ENCODE results near the gene PITPNM3. TPM values are rescaled to one million over a fixed set of nuclear protein-coding genes. Genes with fewer than 3 reads are reported as not detected.

Gene PITPNM3
- total and polyA plus RNA-seq, 2 of the 13 experiments (the other 11 are each of a cell fraction or from before 2014, with no cell fraction given): 0.13 to 0.29 TPM

DNA sequence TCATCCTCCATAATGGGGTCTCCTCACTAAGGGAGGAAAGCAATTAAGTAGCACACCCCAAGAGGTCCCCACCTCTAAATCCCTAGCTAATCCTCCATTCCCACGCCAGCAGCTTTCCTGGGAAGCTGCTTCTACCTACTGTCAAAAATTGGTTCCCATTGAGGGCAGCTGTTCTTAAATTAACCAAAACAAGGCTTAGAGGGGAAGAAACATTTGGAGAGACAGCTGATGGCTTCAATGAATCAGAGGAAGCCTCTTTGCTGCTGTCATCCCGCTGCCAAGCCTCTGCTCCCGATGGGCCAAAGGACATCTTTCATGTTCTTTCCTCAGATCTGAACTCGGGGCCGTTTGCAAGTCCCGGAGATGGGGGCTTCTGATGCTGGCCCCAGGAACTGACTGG, 148.1 kb downstream of the PITPNM3 start:
- Histone ChIP-seq H3K9ac (ENCODE audit: insufficient read depth, low read depth, low read length) (no peak overlapping the region), H3K27ac (ENCODE audit: extremely low read length, insufficient read depth, low read length) (no peak overlapping the region), H3K4me2 (ENCODE audit: low read depth, low read length) (no peak overlapping the region), H3K79me2 (ENCODE audit: insufficient read depth, low read length) (no peaks in the 10 kb centered on the region), H3K27me3 (ENCODE audit: control insufficient read depth in 1 of 2, insufficient read depth in 2 of 2, low read length in 2 of 2) (peaks cover 0 to 7% of the 10 kb centered on the region in 2 experiments; a peak in 2 of 5 replicates), H3K9me3 (ENCODE audit: low read length) (no peaks in the 10 kb centered on the region), H3K36me3 (replicated peaks in 1 of 2; ENCODE audit: control insufficient read depth in 1 of 2, insufficient read depth in 2 of 2, low read length in 2 of 2) (no peaks in the 10 kb centered on the region), H3K4me1 (ENCODE audit: insufficient read depth, low read length) (no peaks in the 10 kb centered on the region), H2AFZ (ENCODE audit: low read length) (no peak overlapping the region), H4K20me1 (ENCODE audit: insufficient read depth, low read length) (no peaks in the 10 kb centered on the region), H3K4me3 (replicated peaks in 1 of 3; ENCODE audit: insufficient read depth in 1 of 3, low read depth in 2 of 3, low read length in 3 of 3) (no peak overlapping the region)
- in situ Hi-C loops (cut with HindIII; ENCODE audit: extremely low pct_ligation_motif_present, low pct_unique_long_range_greater_than_20kb): loop anchor here (25.0 kb wide), 1 partner anchor 696 kb away; no protein-coding TSS in a partner anchor
- ChIA-PET CTCF (ENCODE audit: low intra/inter-chr PET ratio, low total read pairs) (no interaction called here), POLR2A (no interaction called here)
- BruUV-seq (replicated peaks): no TSS peak
- WGBS (ENCODE audit: low lambda C conversion rate): 3% methylated on average over 6 of the region's 6 CpGs
- intact Hi-C loops (cut with micrococcal nuclease; ENCODE audit: unreplicated experiment): no loop called here
- DNase-seq (ENCODE audit: low spot score) (no peak), FAIRE-seq (no peak), ATAC-seq (no peak)
- TF ChIP-seq NR1H2 (CRISPR knock-in tag; IDR thresholded peaks at IDR 0.05; ENCODE audit: borderline replicate concordance, low read depth) (no peak), ZBTB10 (CRISPR knock-in tag; IDR thresholded peaks at IDR 0.05; ENCODE audit: borderline replicate concordance) (no peak), ZNF367 (CRISPR knock-in tag; IDR thresholded peaks at IDR 0.05; ENCODE audit: borderline replicate concordance) (no peak), ZNF292 (CRISPR knock-in tag; IDR thresholded peaks at IDR 0.05; ENCODE audit: borderline replicate concordance, low read depth) (no peak), GPN1 (CRISPR knock-in tag; IDR thresholded peaks at IDR 0.05; ENCODE audit: borderline replicate concordance) (no peak), HNF4A (CRISPR knock-in tag; IDR thresholded peaks at IDR 0.05) (no peak), ZNF12 (CRISPR knock-in tag; IDR thresholded peaks at IDR 0.05) (no peak), ZNF761 (CRISPR knock-in tag; conservative IDR thresholded peaks at IDR 0.05) (no peak), ZNF839 (CRISPR knock-in tag; IDR thresholded peaks at IDR 0.05; ENCODE audit: borderline replicate concordance) (no peak), SRSF4 (IDR thresholded peaks at IDR 0.05; ENCODE audit: low read depth, low read length, poor library complexity, severe bottlenecking) (no peak), ZNF7 (CRISPR knock-in tag; IDR thresholded peaks at IDR 0.05) (no peak), ZNF644 (CRISPR knock-in tag; IDR thresholded peaks at IDR 0.05; ENCODE audit: low read depth) (no peak), NRL (CRISPR knock-in tag; IDR thresholded peaks at IDR 0.05; ENCODE audit: borderline replicate concordance) (no peak), PTBP1 (IDR thresholded peaks at IDR 0.05; ENCODE audit: low read depth, low read length, poor library complexity, severe bottlenecking) (no peak)
- TF ChIP-seq, protein P1, sequence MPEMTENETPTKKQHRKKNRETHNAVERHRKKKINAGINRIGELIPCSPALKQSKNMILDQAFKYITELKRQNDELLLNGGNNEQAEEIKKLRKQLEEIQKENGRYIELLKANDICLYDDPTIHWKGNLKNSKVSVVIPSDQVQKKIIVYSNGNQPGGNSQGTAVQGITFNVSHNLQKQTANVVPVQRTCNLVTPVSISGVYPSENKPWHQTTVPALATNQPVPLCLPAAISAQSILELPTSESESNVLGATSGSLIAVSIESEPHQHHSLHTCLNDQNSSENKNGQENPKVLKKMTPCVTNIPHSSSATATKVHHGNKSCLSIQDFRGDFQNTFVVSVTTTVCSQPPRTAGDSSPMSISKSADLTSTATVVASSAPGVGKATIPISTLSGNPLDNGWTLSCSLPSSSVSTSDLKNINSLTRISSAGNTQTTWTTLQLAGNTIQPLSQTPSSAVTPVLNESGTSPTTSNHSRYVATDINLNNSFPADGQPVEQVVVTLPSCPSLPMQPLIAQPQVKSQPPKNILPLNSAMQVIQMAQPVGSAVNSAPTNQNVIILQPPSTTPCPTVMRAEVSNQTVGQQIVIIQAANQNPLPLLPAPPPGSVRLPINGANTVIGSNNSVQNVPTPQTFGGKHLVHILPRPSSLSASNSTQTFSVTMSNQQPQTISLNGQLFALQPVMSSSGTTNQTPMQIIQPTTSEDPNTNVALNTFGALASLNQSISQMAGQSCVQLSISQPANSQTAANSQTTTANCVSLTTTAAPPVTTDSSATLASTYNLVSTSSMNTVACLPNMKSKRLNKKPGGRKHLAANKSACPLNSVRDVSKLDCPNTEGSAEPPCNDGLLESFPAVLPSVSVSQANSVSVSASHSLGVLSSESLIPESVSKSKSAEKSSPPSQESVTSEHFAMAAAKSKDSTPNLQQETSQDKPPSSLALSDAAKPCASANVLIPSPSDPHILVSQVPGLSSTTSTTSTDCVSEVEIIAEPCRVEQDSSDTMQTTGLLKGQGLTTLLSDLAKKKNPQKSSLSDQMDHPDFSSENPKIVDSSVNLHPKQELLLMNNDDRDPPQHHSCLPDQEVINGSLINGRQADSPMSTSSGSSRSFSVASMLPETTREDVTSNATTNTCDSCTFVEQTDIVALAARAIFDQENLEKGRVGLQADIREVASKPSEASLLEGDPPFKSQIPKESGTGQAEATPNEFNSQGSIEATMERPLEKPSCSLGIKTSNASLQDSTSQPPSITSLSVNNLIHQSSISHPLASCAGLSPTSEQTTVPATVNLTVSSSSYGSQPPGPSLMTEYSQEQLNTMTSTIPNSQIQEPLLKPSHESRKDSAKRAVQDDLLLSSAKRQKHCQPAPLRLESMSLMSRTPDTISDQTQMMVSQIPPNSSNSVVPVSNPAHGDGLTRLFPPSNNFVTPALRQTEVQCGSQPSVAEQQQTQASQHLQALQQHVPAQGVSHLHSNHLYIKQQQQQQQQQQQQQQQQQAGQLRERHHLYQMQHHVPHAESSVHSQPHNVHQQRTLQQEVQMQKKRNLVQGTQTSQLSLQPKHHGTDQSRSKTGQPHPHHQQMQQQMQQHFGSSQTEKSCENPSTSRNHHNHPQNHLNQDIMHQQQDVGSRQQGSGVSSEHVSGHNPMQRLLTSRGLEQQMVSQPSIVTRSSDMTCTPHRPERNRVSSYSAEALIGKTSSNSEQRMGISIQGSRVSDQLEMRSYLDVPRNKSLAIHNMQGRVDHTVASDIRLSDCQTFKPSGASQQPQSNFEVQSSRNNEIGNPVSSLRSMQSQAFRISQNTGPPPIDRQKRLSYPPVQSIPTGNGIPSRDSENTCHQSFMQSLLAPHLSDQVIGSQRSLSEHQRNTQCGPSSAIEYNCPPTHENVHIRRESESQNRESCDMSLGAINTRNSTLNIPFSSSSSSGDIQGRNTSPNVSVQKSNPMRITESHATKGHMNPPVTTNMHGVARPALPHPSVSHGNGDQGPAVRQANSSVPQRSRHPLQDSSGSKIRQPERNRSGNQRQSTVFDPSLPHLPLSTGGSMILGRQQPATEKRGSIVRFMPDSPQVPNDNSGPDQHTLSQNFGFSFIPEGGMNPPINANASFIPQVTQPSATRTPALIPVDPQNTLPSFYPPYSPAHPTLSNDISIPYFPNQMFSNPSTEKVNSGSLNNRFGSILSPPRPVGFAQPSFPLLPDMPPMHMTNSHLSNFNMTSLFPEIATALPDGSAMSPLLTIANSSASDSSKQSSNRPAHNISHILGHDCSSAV (CRISPR knock-in tag; IDR thresholded peaks at IDR 0.05; ENCODE audit: borderline replicate concordance): no peak

Data from HepG2 (cell line).